Measurements from ENCODE around the gene ZNF837.

Gene ZNF837

GRCh38 chr19:58401840-58402421, 21.1 kb upstream of the ZNF837 start:
- no peaks in the 10 kb centered on the region for H3K9me3 ChIP-seq (ENCODE audit: control insufficient read depth, insufficient read depth, low read length)

GRCh38 chr19:58400916-58401839, 20.3 kb upstream of the ZNF837 start:
- Histone ChIP-seq H3K27me3 (ENCODE audit: control insufficient read depth, insufficient read depth, low read length) (peaks cover 20% of the 10 kb centered on the region), H3K4me1 (ENCODE audit: control insufficient read depth, insufficient read depth, low read length) (peaks cover 2% of the 10 kb centered on the region), H3K9me3 (ENCODE audit: control insufficient read depth, insufficient read depth, low read length) (no peaks in the 10 kb centered on the region), H3K9ac (ENCODE audit: low read depth, low read length) (peak overlapping the region; percentile 76), H3K4me3 (ENCODE audit: low read depth, low read length) (peak overlapping the region; percentile 84), H3K36me3 (ENCODE audit: control insufficient read depth, insufficient read depth, low read length) (no peaks in the 10 kb centered on the region)

More at GRCh38 chr19:58401840-58402421, 21.1 kb upstream of the ZNF837 start:
- H3K36me3 ChIP-seq (ENCODE audit: control insufficient read depth, insufficient read depth, low read length) = no peaks in the 10 kb centered on the region
- H3K4me1 ChIP-seq (ENCODE audit: control insufficient read depth, insufficient read depth, low read length) = peaks cover 2% of the 10 kb centered on the region
- H3K4me3 ChIP-seq (ENCODE audit: low read depth, low read length) = peak overlapping the region; percentile 84
- no peak overlapping the region for H3K9ac ChIP-seq (ENCODE audit: low read depth, low read length)
- peaks cover 17% of the 10 kb centered on the region for H3K27me3 ChIP-seq (ENCODE audit: control insufficient read depth, insufficient read depth, low read length)

GRCh38 chr19:58400316-58400915, 19.6 kb upstream of the ZNF837 start:
- Histone ChIP-seq H3K4me1 (ENCODE audit: control insufficient read depth, insufficient read depth, low read length) (peaks cover 2% of the 10 kb centered on the region), H3K9ac (ENCODE audit: low read depth, low read length) (peak overlapping the region; percentile 76), H3K4me3 (ENCODE audit: low read depth, low read length) (peak overlapping the region; percentile 74)

GRCh38 chr19:58399903-58400302, 19.1 kb upstream of the ZNF837 start:
- Histone ChIP-seq H3K36me3 (ENCODE audit: control insufficient read depth, insufficient read depth, low read length) (peaks cover 1% of the 10 kb centered on the region), H3K9me3 (ENCODE audit: control insufficient read depth, insufficient read depth, low read length) (no peaks in the 10 kb centered on the region), H3K27me3 (ENCODE audit: control insufficient read depth, insufficient read depth, low read length) (peaks cover 20% of the 10 kb centered on the region), H3K4me3 (ENCODE audit: low read depth, low read length) (peak overlapping the region; percentile 74), H3K9ac (ENCODE audit: low read depth, low read length) (no peak overlapping the region), H3K4me1 (ENCODE audit: control insufficient read depth, insufficient read depth, low read length) (peaks cover 2% of the 10 kb centered on the region)

More at GRCh38 chr19:58400316-58400915, 19.6 kb upstream of the ZNF837 start:
- no peaks in the 10 kb centered on the region for H3K9me3 ChIP-seq (ENCODE audit: control insufficient read depth, insufficient read depth, low read length)
- H3K36me3 ChIP-seq (ENCODE audit: control insufficient read depth, insufficient read depth, low read length) = no peaks in the 10 kb centered on the region
- peaks cover 20% of the 10 kb centered on the region for H3K27me3 ChIP-seq (ENCODE audit: control insufficient read depth, insufficient read depth, low read length)

GRCh38 chr19:58398545-58398944, 17.7 kb upstream of the ZNF837 start:
- Histone ChIP-seq H3K9ac (ENCODE audit: low read depth, low read length) (no peak overlapping the region), H3K36me3 (ENCODE audit: control insufficient read depth, insufficient read depth, low read length) (peaks cover 15% of the 10 kb centered on the region), H3K9me3 (ENCODE audit: control insufficient read depth, insufficient read depth, low read length) (no peaks in the 10 kb centered on the region)

GRCh38 chr19:58398087-58398486, 17.3 kb upstream of the ZNF837 start:
- H3K9ac ChIP-seq (ENCODE audit: low read depth, low read length) = no peak overlapping the region
- H3K4me3 ChIP-seq (ENCODE audit: low read depth, low read length) = no peak overlapping the region

More at GRCh38 chr19:58398545-58398944, 17.7 kb upstream of the ZNF837 start:
- Histone ChIP-seq H3K27me3 (ENCODE audit: control insufficient read depth, insufficient read depth, low read length) (peaks cover 20% of the 10 kb centered on the region), H3K4me1 (ENCODE audit: control insufficient read depth, insufficient read depth, low read length) (peaks cover 2% of the 10 kb centered on the region), H3K4me3 (ENCODE audit: low read depth, low read length) (no peak overlapping the region)

GRCh38 chr19:58397533-58398037, 16.8 kb upstream of the ZNF837 start:
- peaks cover 2% of the 10 kb centered on the region for H3K4me1 ChIP-seq (ENCODE audit: control insufficient read depth, insufficient read depth, low read length)
- H3K4me3 ChIP-seq (ENCODE audit: low read depth, low read length) = no peak overlapping the region
- peaks cover 20% of the 10 kb centered on the region for H3K27me3 ChIP-seq (ENCODE audit: control insufficient read depth, insufficient read depth, low read length)
- peaks cover 24% of the 10 kb centered on the region for H3K36me3 ChIP-seq (ENCODE audit: control insufficient read depth, insufficient read depth, low read length)
- no peak overlapping the region for H3K9ac ChIP-seq (ENCODE audit: low read depth, low read length)
- no peaks in the 10 kb centered on the region for H3K9me3 ChIP-seq (ENCODE audit: control insufficient read depth, insufficient read depth, low read length)

More at GRCh38 chr19:58398087-58398486, 17.3 kb upstream of the ZNF837 start:
- H3K9me3 ChIP-seq (ENCODE audit: control insufficient read depth, insufficient read depth, low read length) = no peaks in the 10 kb centered on the region
- H3K27me3 ChIP-seq (ENCODE audit: control insufficient read depth, insufficient read depth, low read length) = peaks cover 20% of the 10 kb centered on the region
- H3K36me3 ChIP-seq (ENCODE audit: control insufficient read depth, insufficient read depth, low read length) = peaks cover 19% of the 10 kb centered on the region
- H3K4me1 ChIP-seq (ENCODE audit: control insufficient read depth, insufficient read depth, low read length) = peaks cover 2% of the 10 kb centered on the region

GRCh38 chr19:58396691-58397532, 16.1 kb upstream of the ZNF837 start:
- Histone ChIP-seq H3K4me1 (ENCODE audit: control insufficient read depth, insufficient read depth, low read length) (peaks cover 2% of the 10 kb centered on the region), H3K4me3 (ENCODE audit: low read depth, low read length) (peak overlapping the region; percentile 13), H3K9me3 (ENCODE audit: control insufficient read depth, insufficient read depth, low read length) (no peaks in the 10 kb centered on the region), H3K36me3 (ENCODE audit: control insufficient read depth, insufficient read depth, low read length) (peaks cover 28% of the 10 kb centered on the region), H3K27me3 (ENCODE audit: control insufficient read depth, insufficient read depth, low read length) (peaks cover 20% of the 10 kb centered on the region), H3K9ac (ENCODE audit: low read depth, low read length) (peak overlapping the region; percentile 37)

- Histone ChIP-seq H3K9me3 (ENCODE audit: control insufficient read depth, insufficient read depth, low read length) (no peaks in the 10 kb centered on the region), H3K4me3 (ENCODE audit: low read depth, low read length) (peak overlapping the region; percentile 45), H3K4me1 (ENCODE audit: control insufficient read depth, insufficient read depth, low read length) (peaks cover 2% of the 10 kb centered on the region), H3K9ac (ENCODE audit: low read depth, low read length) (peak overlapping the region; percentile 65), H3K36me3 (ENCODE audit: control insufficient read depth, insufficient read depth, low read length) (peaks cover 35% of the 10 kb centered on the region), H3K27me3 (ENCODE audit: control insufficient read depth, insufficient read depth, low read length) (peaks cover 20% of the 10 kb centered on the region)
Observed at GRCh38 chr19:58395979-58396627, 15.3 kb upstream of the ZNF837 start.

GRCh38 chr19:58395220-58395978, 14.6 kb upstream of the ZNF837 start, which contains the start of gene RNF225:
TSS of gene RNF225 (plus strand) at chr19:58395656. CDS start at chr19:58396090, 434 bp downstream.
- H3K27me3 ChIP-seq (ENCODE audit: control insufficient read depth, insufficient read depth, low read length) = peaks cover 17% of the 10 kb centered on the region
- no peaks in the 10 kb centered on the region for H3K9me3 ChIP-seq (ENCODE audit: control insufficient read depth, insufficient read depth, low read length)
- H3K4me3 ChIP-seq (ENCODE audit: low read depth, low read length) = peak within 1 kb of the TSS; percentile 45
- peak within 1 kb of the TSS; percentile 65 for H3K9ac ChIP-seq (ENCODE audit: low read depth, low read length)
- peaks cover 41% of the 10 kb centered on the region for H3K36me3 ChIP-seq (ENCODE audit: control insufficient read depth, insufficient read depth, low read length)
- no peaks in the 10 kb centered on the region for H3K4me1 ChIP-seq (ENCODE audit: control insufficient read depth, insufficient read depth, low read length)

All from iPS-15b (cell line).